OCI-LY7 (cell line): ENCODE measurements around the gene RNF157. TPM values are rescaled to one million over a fixed set of nuclear protein-coding genes. Genes with fewer than 3 reads are reported as not detected.

Experiments used
- BruUV-seq: library from RNA; stranded (reverse); fragments of 400-500 nt; replicated peaks from 2 replicates; lab custom pipeline; 2021; lab: Mats Ljungman, UMichigan
- CTCF ChIA-PET: fragments of 300-600 bp; sonication (Branson Sonifier 250); formaldehyde crosslinking; loops from one replicate; lab custom pipeline; 2022; ENCODE audit warnings: antibody characterized with exemption; ENCODE audit not compliant: unreplicated experiment; lab: Charles Lee
- POLR2A ChIA-PET: fragments of 300-600 bp; sonication (Branson Sonifier 250); formaldehyde crosslinking; loops from one replicate; lab custom pipeline; 2022; ENCODE audit warnings: antibody characterized with exemption; lab: Charles Lee
- DNase-seq: peaks from one replicate; pipeline ENCODE4 v3.0.0-alpha.2; 2015; ENCODE audit warnings: low spot score
- H2AFZ ChIP-seq: fragments of 200-600 bp; sonication (generic), shearing (Covaris generic); 2 replicates; pipeline ENCODE4 v1.6.1; 2014; ENCODE audit warnings: mild to moderate bottlenecking, antibody characterized with exemption, low read length, moderate library complexity
- H3K27ac ChIP-seq: fragments of 200-600 bp; sonication (generic); 2 replicates; pipeline ENCODE4 v1.5.1; 2014; ENCODE audit warnings: mixed run types, low read depth, mild to moderate bottlenecking, moderate library complexity, low read length, inconsistent platforms; ENCODE audit not compliant: poor library complexity, severe bottlenecking
- H3K36me3 ChIP-seq: fragments of 200-600 bp; sonication (generic); 2 replicates; pipeline ENCODE4 v1.6.1; 2014; ENCODE audit warnings: mild to moderate bottlenecking, antibody characterized with exemption, low read length, moderate library complexity, mixed read lengths; ENCODE audit not compliant: insufficient read depth
- H3K4me1 ChIP-seq: fragments of 200-600 bp; sonication (generic); 2 replicates; pipeline ENCODE4 v1.5.1; 2014; ENCODE audit warnings: mild to moderate bottlenecking, low read length; ENCODE audit not compliant: insufficient read depth, poor library complexity, severe bottlenecking
- H3K4me2 ChIP-seq: fragments of 200-600 bp; sonication (generic); 2 replicates; pipeline ENCODE4 v1.6.1; 2014; ENCODE audit warnings: mild to moderate bottlenecking, low read length
- H3K4me3 ChIP-seq: fragments of 200-600 bp; sonication (generic); 2 replicates; pipeline ENCODE4 v1.5.1; 2014; ENCODE audit warnings: mild to moderate bottlenecking, low read depth, low read length; ENCODE audit not compliant: poor library complexity, severe bottlenecking
- H3K79me2 ChIP-seq: fragments of 200-600 bp; sonication (generic); 2 replicates; pipeline ENCODE4 v1.6.1; 2016; ENCODE audit warnings: low read depth, mild to moderate bottlenecking, low read length, moderate library complexity, mixed read lengths; ENCODE audit not compliant: insufficient read depth
- H3K9me2 ChIP-seq: fragments of 200-600 bp; sonication (generic); 2 replicates; pipeline ENCODE4 v1.6.1; 2016; ENCODE audit warnings: mild to moderate bottlenecking, low read length, mixed read lengths; ENCODE audit not compliant: insufficient read depth
- H3K9me3 ChIP-seq: fragments of 200-600 bp; sonication (generic); 2 replicates; pipeline ENCODE4 v1.6.1; 2014; ENCODE audit warnings: mild to moderate bottlenecking, mixed run types, low read length, mixed read lengths
- H4K20me1 ChIP-seq: fragments of 200-600 bp; sonication (generic); 2 replicates; pipeline ENCODE4 v1.6.1; 2014; ENCODE audit warnings: mild to moderate bottlenecking, antibody characterized with exemption, low read length, moderate library complexity, mixed read lengths; ENCODE audit not compliant: insufficient read depth
- EZH2phosphoT487 ChIP-seq: fragments of 200-600 bp; sonication (generic); IDR thresholded peaks from 2 replicates; pipeline ENCODE4 v1.6.1; 2018; ENCODE audit warnings: low read depth, borderline replicate concordance, mild to moderate bottlenecking, mixed run types, antibody characterized with exemption, low read length, moderate library complexity, mixed read lengths
- intact Hi-C: fragments of 100-400 bp; cut with micrococcal nuclease; formaldehyde crosslinking; loops from one replicate; pipeline ENCODE4 v1.10.0; 2022; ENCODE audit not compliant: unreplicated experiment
- total RNA-seq, 2 experiments: library from RNA; depleted of rRNA in 1 of 2; stranded (reverse); fragments of >200 nt in 1 of 2; shearing (Covaris generic) in 1 of 2; gene quantifications; 2 replicates each; pipeline ENCODE4 v1.2.3, GENCODE V29; 2014 to 2022
- TF ChIP-seq, protein P1 (sequence below): fragments of 200-600 bp; sonication (generic); conservative IDR thresholded peaks from 2 replicates; pipeline ENCODE4 v1.5.1; 2014; ENCODE audit warnings: mild to moderate bottlenecking, antibody characterized with exemption, low read length, moderate library complexity, mixed read lengths

The RNF157 gene
- total RNA-seq, 2 experiments from 2014 or later = 0.28 to 1.3 TPM

- ChIA-PET POLR2A (interaction anchor here (1.0 to 1.7 kb wide), 3 partner anchors 17 to 59 kb away, joined by 3 to 7 read pairs (median 3); no protein-coding TSS in a partner anchor), CTCF (interaction anchor here (0.6 kb wide), 2 partner anchors 286 to 371 kb away, joined by 3 read pairs; no protein-coding TSS in a partner anchor)
- peaks cover 83% of the 10 kb centered on the region for H3K4me1 ChIP-seq
- peaks cover 44% of the 10 kb centered on the region for H3K79me2 ChIP-seq
- peak; percentile 54 for DNase-seq
- H3K36me3 ChIP-seq = peaks cover 24% of the 10 kb centered on the region
- no peaks in the 10 kb centered on the region for H3K9me2 ChIP-seq
- peak overlapping the region; percentile 85 for H3K27ac ChIP-seq
- peak overlapping the region; percentile 89 for H3K4me3 ChIP-seq
- BruUV-seq = no TSS peak
- H3K9me3 ChIP-seq = no peaks in the 10 kb centered on the region
- peak overlapping the region; percentile 87 for H3K4me2 ChIP-seq
- no peaks in the 10 kb centered on the region for H4K20me1 ChIP-seq
- TF ChIP-seq, protein P1, sequence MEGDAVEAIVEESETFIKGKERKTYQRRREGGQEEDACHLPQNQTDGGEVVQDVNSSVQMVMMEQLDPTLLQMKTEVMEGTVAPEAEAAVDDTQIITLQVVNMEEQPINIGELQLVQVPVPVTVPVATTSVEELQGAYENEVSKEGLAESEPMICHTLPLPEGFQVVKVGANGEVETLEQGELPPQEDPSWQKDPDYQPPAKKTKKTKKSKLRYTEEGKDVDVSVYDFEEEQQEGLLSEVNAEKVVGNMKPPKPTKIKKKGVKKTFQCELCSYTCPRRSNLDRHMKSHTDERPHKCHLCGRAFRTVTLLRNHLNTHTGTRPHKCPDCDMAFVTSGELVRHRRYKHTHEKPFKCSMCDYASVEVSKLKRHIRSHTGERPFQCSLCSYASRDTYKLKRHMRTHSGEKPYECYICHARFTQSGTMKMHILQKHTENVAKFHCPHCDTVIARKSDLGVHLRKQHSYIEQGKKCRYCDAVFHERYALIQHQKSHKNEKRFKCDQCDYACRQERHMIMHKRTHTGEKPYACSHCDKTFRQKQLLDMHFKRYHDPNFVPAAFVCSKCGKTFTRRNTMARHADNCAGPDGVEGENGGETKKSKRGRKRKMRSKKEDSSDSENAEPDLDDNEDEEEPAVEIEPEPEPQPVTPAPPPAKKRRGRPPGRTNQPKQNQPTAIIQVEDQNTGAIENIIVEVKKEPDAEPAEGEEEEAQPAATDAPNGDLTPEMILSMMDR = no peak
- no peak for TF ChIP-seq EZH2phosphoT487
- no peak overlapping the region for H2AFZ ChIP-seq
- intact Hi-C loops = loop anchor here (2.0 to 10.0 kb wide), 8 partner anchors 193 to 1199 kb away; partner anchors contain the start of genes JMJD6, METTL23, MRPL38 and RECQL5
These were observed 25.4 kb upstream of the RNF157 start for GRCh38 chr17:76265624-76266243.

DNA sequence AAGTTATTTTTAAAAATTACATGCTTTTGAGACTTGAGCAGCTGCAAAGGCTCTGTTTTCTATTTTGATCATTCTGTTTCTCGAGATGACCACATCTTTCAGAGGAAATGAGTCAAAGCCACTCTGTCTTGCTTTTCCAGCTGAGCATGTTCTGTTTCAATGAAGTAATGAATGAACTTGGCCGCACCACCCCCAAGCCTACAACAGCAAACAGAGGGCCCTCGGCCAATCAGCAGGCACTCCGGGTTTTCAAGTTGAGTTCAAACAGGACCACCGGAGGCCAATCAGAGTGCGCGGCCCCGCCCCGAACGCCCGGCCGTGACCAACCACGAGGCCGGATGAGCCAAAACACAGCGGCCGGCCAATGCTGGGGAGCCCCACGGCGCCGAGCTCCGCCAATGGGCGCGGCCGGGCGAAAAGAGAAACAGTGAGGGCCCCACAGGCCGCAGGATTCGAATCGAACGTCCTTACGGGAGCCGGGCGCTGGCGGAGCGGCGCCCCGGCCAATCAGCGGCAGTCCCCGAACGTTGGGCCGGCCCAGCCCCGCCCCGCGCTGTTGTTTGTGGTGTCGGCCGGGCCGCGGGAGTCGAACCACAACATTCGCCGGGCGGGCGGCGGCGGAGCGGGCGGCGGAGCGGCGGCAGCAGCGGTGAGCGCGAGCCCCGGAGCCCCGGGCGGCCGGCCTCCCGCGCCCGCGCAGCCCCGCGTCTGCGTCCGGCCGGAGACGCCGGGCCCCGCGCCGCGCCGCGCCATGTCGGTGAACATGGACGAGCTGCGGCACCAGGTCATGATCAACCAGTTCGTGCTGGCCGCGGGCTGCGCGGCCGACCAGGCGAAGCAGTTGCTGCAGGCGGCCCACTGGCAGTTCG is 24.7 kb upstream of the RNF157 start, which contains the start of gene UBALD2:
Gene UBALD2 (plus strand): TSS at position 594 of the 869 bp plus-strand sequence. CDS start 158 bp downstream, at position 752.
- Histone ChIP-seq H4K20me1 (no peaks in the 10 kb centered on the region), H3K9me2 (no peaks in the 10 kb centered on the region), H3K9me3 (no peaks in the 10 kb centered on the region), H3K4me2 (peak within 1 kb of the TSS; percentile 87), H3K36me3 (peaks cover 22% of the 10 kb centered on the region), H3K27ac (peak within 1 kb of the TSS; percentile 90), H3K4me3 (peak within 1 kb of the TSS; percentile 89), H3K79me2 (peaks cover 44% of the 10 kb centered on the region), H3K4me1 (peaks cover 83% of the 10 kb centered on the region), H2AFZ (peak within 1 kb of the TSS; percentile 91; the same call in 1 of the 2 replicates)
- DNase-seq = peak; percentile 100
- no TSS peak for BruUV-seq
- CTCF ChIA-PET = interaction anchor here (0.6 to 1.2 kb wide), 6 partner anchors 15 to 1693 kb away, joined by 3 to 4 read pairs (median 3); partner anchors contain the start of gene TNRC6C
- TF ChIP-seq, protein P1 = no peak
- no peak for TF ChIP-seq EZH2phosphoT487
- POLR2A ChIA-PET = interaction anchor here (0.6 to 6.3 kb wide), 13 partner anchors 7 to 464 kb away, joined by 3 to 72 read pairs (median 3); no protein-coding TSS in a partner anchor
- intact Hi-C loops = loop anchor here (2.0 to 10.0 kb wide), 8 partner anchors 192 to 1200 kb away; partner anchors contain the start of genes JMJD6, METTL23, MRPL38 and RECQL5
